SW 1271 (cell line): ENCODE results near the gene RPL6.
"Not testable (repeated sequence)": the region's sequence is repeated elsewhere in the genome, so short reads cannot be mapped to it uniquely, and the experiment has no call there.

Experiments
- DNase-seq, 2 experiments: peaks; one replicate each; lab custom pipeline; 2025; lab: John Stamatoyannopoulos, UW

The RPL6 gene

GRCh38 chr12:112409064-112409905 is at the start of gene RPL6:
RPL6 (minus strand) TSS chr12:112409605; CDS start chr12:112408656, 949 bp downstream.
- peak; percentile 90 to 92 for DNase-seq

- DNase-seq = no peak
These were observed 49.3 kb upstream of the RPL6 start for GRCh38 chr12:112458751-112459150.

GRCh38 chr12:112458330-112458729 is 48.9 kb upstream of the RPL6 start:
- no peak for DNase-seq

GRCh38 chr12:112457142-112457541 is 47.7 kb upstream of the RPL6 start:
- DNase-seq = not testable (repeated sequence)

GRCh38 chr12:112456029-112456428 is 46.6 kb upstream of the RPL6 start:
- DNase-seq = no peak

GRCh38 chr12:112450725-112451124 is 41.3 kb upstream of the RPL6 start:
- DNase-seq = no peak

GRCh38 chr12:112448165-112448564 is 38.8 kb upstream of the RPL6 start:
- not testable (repeated sequence) for DNase-seq

GRCh38 chr12:112447106-112447505 is 37.7 kb upstream of the RPL6 start:
- no peak for DNase-seq

GRCh38 chr12:112446008-112446725 is 36.8 kb upstream of the RPL6 start:
- no peak for DNase-seq

- no peak for DNase-seq
These were observed 34.5 kb upstream of the RPL6 start for GRCh38 chr12:112443916-112444315.

GRCh38 chr12:112440653-112441052 is 31.2 kb upstream of the RPL6 start:
- not testable (repeated sequence) for DNase-seq

- DNase-seq = no peak
These were observed 30.4 kb upstream of the RPL6 start for GRCh38 chr12:112439769-112440168.

- DNase-seq = not testable (repeated sequence)
These were observed 29.2 kb upstream of the RPL6 start for GRCh38 chr12:112438645-112439044.

- no peak for DNase-seq
These were observed 24.1 kb upstream of the RPL6 start for GRCh38 chr12:112433551-112433950.

GRCh38 chr12:112431965-112432364 is 22.6 kb upstream of the RPL6 start:
- DNase-seq = no peak

- no peak for DNase-seq
These were observed 21.5 kb upstream of the RPL6 start for GRCh38 chr12:112430929-112431328.

- DNase-seq = no peak
These were observed 18.4 kb upstream of the RPL6 start for GRCh38 chr12:112427760-112428159.

GRCh38 chr12:112425582-112426382 is 16.4 kb upstream of the RPL6 start:
- DNase-seq = no peak

- DNase-seq = no peak
These were observed 14.7 kb upstream of the RPL6 start for GRCh38 chr12:112424126-112424525.

GRCh38 chr12:112422531-112422930 is 13.1 kb upstream of the RPL6 start:
- DNase-seq = no peak

- no peak for DNase-seq
These were observed 12.0 kb upstream of the RPL6 start for GRCh38 chr12:112421363-112421762.

- no peak for DNase-seq
These were observed 11.3 kb upstream of the RPL6 start for GRCh38 chr12:112420740-112421139.
